Activated naive CD4-positive, alpha-beta T cell treated with anti-CD3 and anti-CD28 coated beads for 36 hours (primary cell): Measurements from ENCODE around the gene ADSS1. TPM values are rescaled to one million over a fixed set of nuclear protein-coding genes. Genes with fewer than 3 reads are reported as not detected.
A peak's percentile ranks its signal among the peaks of the same experiment; 100 is the strongest.

Experiments
- CTCF ChIA-PET: fragments of 350-600 bp; sonication (Branson Sonifier 250); formaldehyde crosslinking; loops from one replicate; lab custom pipeline; 2021; ENCODE audit warnings: antibody characterized with exemption; lab: Charles Lee
- DNase-seq: peaks from one replicate; pipeline ENCODE4 v3.0.0-alpha.2; 2020
- H3K27ac Mint-ChIP-seq: one replicate; pipeline ENCODE4 v1.8.0; 2021; ENCODE audit warnings: mild to moderate bottlenecking, mixed read lengths
- H3K27me3 Mint-ChIP-seq: one replicate; pipeline ENCODE4 v1.8.0; 2021; ENCODE audit warnings: low read depth, mixed read lengths
- H3K36me3 Mint-ChIP-seq: one replicate; pipeline ENCODE4 v1.8.0; 2021; ENCODE audit warnings: low read depth, mixed read lengths
- H3K4me1 Mint-ChIP-seq: one replicate; pipeline ENCODE4 v1.8.0; 2021; ENCODE audit warnings: low read depth, mixed read lengths
- H3K4me3 Mint-ChIP-seq: one replicate; pipeline ENCODE4 v1.8.0; 2021; ENCODE audit warnings: mild to moderate bottlenecking, moderate library complexity, mixed read lengths
- H3K9me3 Mint-ChIP-seq: one replicate; pipeline ENCODE4 v1.8.0; 2021; ENCODE audit warnings: mixed read lengths
- intact Hi-C: fragments of 100-400 bp; cut with micrococcal nuclease; formaldehyde crosslinking; loops from one replicate; pipeline ENCODE4 v1.15.1; 2023
- total RNA-seq, 2 experiments: library from RNA; stranded (reverse); gene quantifications; one replicate each; pipeline ENCODE4 v1.2.3, GENCODE V29; 2021

Gene ADSS1
- total RNA-seq, 2 experiments from 2014 or later, result 5.1 to 5.5 TPM

DNA sequence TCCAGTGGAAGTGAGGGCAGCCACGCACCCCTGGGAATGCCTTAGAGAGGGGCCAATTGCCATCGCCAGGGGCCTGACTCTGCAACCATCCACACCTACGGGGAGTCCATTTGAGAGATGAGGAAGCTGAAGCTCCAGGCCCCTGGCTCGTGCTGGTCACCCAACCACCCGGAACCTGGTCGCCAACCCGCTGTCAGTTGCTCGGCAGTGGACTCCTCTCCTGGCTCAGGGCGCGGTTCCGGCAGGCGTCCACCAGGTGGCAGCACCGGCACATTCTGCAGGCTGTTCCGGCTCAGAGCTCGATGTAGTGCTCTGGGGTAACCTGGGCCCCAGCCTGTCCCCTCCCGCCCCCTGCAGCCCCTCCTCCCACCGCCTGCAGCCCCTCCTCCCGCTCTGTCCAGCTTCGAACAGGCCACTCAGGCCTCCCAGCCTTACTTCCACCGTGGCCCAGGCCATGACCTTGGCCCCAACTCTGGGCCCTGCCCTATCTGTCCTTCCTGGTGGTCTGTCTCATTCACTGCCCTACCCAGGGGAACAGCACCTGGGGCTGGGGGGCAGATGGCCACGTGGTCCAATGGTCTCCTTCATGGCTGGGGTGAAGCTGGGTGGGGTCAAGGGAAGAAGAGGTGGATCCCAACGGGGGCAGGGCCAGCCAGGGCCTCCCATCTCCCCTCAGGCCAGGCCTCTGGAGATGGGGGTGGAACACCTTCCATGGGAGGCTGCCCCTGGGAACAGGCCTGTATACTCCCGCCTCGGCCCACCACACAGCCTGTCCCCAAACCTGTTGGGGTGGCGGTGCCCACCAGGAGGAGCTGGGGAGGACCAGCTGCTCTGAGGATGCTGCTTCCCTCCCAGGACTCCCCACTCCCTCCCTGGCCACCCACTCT is 44.7 kb downstream of the ADSS1 start:
- Mint-ChIP-seq H3K36me3 (peaks cover 18% of the 10 kb centered on the region), H3K27me3 (no peaks in the 10 kb centered on the region), H3K4me1 (peaks cover 7% of the 10 kb centered on the region), H3K27ac (peak overlapping the region; percentile 41), H3K9me3 (peaks cover 4% of the 10 kb centered on the region), H3K4me3 (no peak overlapping the region)
- CTCF ChIA-PET, result interaction anchor here (0.6 to 1.9 kb wide), 15 partner anchors 9 to 1308 kb away, joined by 3 to 34 read pairs (median 4); partner anchors contain the start of gene SIVA1
- intact Hi-C loops, result loop anchor here (1.0 to 2.0 kb wide), 4 partner anchors 16 to 102 kb away; partner anchors contain the start of gene ZBTB42
- DNase-seq, result peak; percentile 95

DNA sequence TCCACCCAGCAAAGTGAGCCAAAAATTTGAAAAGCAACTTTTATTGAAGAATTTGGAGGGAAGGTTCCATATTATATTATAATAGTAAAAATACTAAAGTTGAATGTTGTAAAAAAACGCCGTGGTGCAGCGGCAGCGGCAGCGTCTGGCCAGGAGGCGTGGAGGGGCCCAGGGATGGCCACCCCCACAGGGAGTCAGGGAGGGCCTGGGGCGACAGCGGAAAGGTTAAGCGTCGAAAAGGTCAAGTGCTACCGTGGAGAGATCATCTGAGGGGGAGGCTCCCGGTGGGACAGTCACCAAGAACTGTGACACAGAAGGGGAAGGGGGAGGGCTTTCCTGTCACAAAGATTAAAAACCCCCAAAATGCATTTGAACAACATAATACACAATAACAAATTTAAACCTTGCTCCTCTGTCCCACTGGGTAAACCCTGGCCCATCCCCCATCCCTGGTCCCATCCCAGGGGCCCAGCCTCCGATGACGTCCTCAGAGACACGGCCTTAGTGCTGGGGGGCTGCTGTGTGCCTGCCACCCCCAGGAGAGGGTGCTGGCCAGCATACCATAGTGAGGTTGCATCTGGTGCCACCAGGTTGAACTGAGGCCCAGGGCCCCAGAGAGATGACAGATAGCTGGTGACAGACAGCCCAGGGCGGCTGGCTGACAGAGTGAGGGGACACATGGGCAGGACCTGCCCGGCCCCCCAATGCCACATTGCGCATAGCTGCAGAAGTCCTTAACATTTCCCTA is 45.5 kb downstream of the ADSS1 start:
- CTCF ChIA-PET, result interaction anchor here (1.0 to 2.1 kb wide), 7 partner anchors 12 to 62 kb away, joined by 3 to 34 read pairs (median 4); no protein-coding TSS in a partner anchor
- H3K9me3 Mint-ChIP-seq, result peaks cover 4% of the 10 kb centered on the region
- H3K27ac Mint-ChIP-seq, result peak overlapping the region; percentile 41
- no peak for DNase-seq
- peaks cover 7% of the 10 kb centered on the region for H3K4me1 Mint-ChIP-seq
- H3K36me3 Mint-ChIP-seq, result peaks cover 18% of the 10 kb centered on the region
- H3K27me3 Mint-ChIP-seq, result no peaks in the 10 kb centered on the region
- intact Hi-C loops, result loop anchor here (2.0 kb wide), 1 partner anchor 31 kb away; the partner anchor contains the start of gene ZBTB42
- no peak overlapping the region for H3K4me3 Mint-ChIP-seq

DNA sequence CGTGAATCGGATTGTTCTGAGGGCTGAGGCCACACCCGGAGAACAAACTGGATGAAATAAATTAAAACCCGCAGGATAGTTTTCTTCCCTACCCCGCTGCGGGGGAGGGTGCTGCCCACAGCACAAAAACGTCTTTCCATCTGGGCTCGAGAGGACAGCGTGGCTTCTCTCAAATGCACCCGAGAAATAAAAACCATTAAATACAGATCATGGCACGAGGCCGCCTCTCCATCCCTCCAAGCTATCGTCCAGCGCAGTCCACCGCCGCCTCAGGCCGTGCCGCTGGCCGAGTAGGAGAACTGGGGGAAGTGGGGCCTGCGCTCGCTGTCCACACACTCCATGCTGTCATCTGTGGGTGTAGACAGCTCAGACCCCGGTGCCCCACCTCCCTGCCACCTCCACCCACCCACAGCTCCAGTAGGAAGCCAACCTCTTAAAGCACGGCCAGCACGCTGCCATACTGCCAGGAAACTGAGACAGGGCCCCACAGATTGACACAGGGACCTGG is 46.1 kb downstream of the ADSS1 start:
- intact Hi-C loops, result no loop called here
- H3K27me3 Mint-ChIP-seq, result no peaks in the 10 kb centered on the region
- CTCF ChIA-PET, result interaction anchor here (0.8 to 2.1 kb wide), 5 partner anchors 11 to 62 kb away, joined by 3 to 14 read pairs (median 3); partner anchors contain the start of gene SIVA1
- no peak overlapping the region for H3K27ac Mint-ChIP-seq
- H3K9me3 Mint-ChIP-seq, result peaks cover 4% of the 10 kb centered on the region
- H3K4me1 Mint-ChIP-seq, result peaks cover 7% of the 10 kb centered on the region
- peaks cover 18% of the 10 kb centered on the region for H3K36me3 Mint-ChIP-seq
- no peak overlapping the region for H3K4me3 Mint-ChIP-seq
- no peak for DNase-seq

DNA sequence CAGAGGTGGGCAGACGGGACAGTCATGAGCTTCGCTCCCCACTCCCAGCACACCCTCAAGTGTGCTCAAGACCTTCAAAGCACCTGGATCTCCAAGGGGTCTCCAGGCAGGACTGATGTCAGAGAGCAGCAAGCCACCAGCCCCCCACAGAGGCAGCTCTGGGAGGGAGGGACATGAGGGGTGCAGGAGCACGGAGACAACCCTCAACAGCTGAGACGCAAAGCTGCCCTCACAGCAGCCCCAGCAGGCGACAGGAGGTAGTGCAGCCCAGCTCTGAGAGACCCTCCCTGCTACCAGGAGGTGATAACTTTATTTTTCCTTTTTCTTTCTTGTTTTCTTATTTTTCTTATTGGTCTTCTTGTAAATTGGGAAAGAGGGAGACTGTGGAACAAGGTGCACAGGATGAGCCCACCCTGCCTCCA is 46.8 kb downstream of the ADSS1 start:
- CTCF ChIA-PET, result interaction anchor here (0.8 to 2.1 kb wide), 5 partner anchors 10 to 61 kb away, joined by 3 to 14 read pairs (median 3); partner anchors contain the start of gene SIVA1
- no peak overlapping the region for H3K4me3 Mint-ChIP-seq
- H3K9me3 Mint-ChIP-seq, result peaks cover 4% of the 10 kb centered on the region
- H3K27ac Mint-ChIP-seq, result no peak overlapping the region
- no peak for DNase-seq
- H3K4me1 Mint-ChIP-seq, result peaks cover 7% of the 10 kb centered on the region
- no peaks in the 10 kb centered on the region for H3K27me3 Mint-ChIP-seq
- peaks cover 18% of the 10 kb centered on the region for H3K36me3 Mint-ChIP-seq
- intact Hi-C loops, result no loop called here

DNA sequence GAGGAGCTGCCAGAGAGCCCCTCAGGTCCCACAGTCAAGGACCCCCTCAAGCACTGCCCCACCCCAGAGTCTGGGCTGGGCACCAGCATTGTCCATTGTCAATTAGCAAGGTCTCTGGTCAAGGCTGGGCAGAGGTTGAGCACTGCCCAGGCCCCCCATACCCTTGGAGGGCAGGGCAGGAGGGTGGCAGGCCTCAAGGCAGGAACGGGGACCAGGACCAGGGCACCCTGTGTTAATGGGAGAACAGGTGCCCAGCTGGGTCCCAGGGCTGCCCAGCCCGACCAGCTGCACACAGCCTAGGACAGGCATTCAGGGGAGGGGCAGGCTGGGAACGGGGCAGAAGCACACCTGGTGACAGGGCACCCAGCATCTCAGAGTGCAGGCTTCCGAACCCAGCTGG is 47.3 kb downstream of the ADSS1 start:
- Mint-ChIP-seq H3K36me3 (peaks cover 19% of the 10 kb centered on the region), H3K9me3 (peaks cover 4% of the 10 kb centered on the region), H3K27me3 (no peaks in the 10 kb centered on the region), H3K4me1 (peaks cover 7% of the 10 kb centered on the region), H3K4me3 (no peak overlapping the region), H3K27ac (no peak overlapping the region)
- intact Hi-C loops, result no loop called here
- CTCF ChIA-PET, result interaction anchor here (1.6 to 2.1 kb wide), 2 partner anchors 10 to 55 kb away, joined by 3 to 14 read pairs; no protein-coding TSS in a partner anchor
- no peak for DNase-seq

DNA sequence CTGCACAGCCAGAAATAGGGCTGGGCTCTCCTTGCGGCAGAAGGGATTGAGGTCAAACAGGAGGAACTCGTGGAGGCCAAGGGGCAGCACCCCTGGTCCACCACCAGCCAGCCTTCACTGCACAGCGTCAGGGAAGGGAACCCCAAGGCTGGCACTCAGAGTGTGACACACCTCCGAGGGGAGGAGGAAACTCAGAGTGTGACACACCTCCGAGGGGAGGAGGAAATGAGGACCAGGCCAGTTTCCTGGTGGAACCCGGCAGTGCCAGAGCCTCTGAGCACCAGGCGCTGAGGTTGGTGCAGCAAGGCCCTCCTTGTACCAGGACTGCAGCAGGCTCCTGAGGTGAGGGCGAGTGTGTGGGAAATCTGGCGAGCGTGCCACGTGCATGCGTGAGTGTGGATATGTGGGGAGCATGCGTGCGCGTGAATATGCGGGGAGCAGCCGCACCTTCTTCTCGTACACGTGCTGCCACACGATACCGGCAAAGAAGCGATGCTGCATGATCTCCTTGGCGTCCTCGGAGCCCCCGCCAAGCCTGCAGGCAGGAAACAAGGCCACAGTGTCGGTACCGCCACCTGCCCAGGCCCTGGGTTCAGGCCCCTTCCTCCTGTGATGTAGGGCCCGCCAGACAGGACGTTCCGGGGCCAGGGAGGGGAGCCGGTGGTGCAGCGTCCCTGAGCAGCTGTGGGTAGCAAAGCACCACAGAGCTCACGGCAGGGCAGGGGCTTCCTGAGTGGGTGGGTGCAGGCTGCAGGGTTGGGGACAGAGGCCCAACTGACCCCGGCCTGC is 48.1 kb downstream of the ADSS1 start:
- no peak overlapping the region for H3K4me3 Mint-ChIP-seq
- no peak for DNase-seq
- CTCF ChIA-PET, result interaction anchor here (2.1 kb wide), 1 partner anchor 54 kb away, joined by 14 read pairs; no protein-coding TSS in a partner anchor
- intact Hi-C loops, result no loop called here
- peaks cover 4% of the 10 kb centered on the region for H3K9me3 Mint-ChIP-seq
- H3K27me3 Mint-ChIP-seq, result no peaks in the 10 kb centered on the region
- peaks cover 7% of the 10 kb centered on the region for H3K4me1 Mint-ChIP-seq
- H3K27ac Mint-ChIP-seq, result no peak overlapping the region
- peaks cover 20% of the 10 kb centered on the region for H3K36me3 Mint-ChIP-seq

DNA sequence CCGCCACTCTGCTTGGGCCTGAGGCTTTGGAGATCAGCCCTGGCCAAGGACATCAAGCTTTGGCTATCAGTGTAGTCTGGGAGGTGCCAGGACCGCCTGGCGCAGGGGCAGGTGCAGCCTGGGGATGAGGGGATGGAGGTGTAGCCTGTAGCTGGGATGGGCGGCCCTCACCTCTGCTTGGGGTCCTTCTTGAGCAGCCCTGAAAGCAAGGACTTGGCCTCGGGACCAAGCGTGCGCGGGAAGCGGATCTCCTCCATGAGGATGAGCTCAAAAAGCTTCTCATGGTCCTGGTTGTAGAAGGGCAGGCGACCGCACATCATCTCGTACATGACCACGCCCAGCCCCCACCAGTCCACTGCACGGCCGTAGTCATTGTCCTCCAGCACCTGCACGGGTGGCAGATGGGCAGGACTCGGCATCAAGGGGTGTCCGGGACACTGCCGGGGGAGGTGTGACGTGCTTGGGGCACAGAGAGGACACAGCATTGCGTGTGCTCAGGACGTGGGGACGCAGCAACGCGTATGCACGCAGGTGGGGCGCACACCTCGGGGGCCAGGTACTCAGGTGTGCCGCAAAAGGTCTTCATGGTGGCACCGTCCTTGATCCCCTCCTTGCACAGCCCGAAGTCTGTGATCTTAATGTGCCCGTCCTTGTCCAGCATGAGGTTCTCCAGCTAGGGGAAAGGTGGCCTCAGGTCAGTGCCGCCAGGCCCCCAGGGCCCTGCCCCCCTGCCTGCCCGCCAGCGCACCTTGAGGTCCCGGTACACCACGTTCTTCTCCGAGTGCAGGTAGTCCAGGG is 48.9 kb downstream of the ADSS1 start:
- H3K4me1 Mint-ChIP-seq, result peaks cover 7% of the 10 kb centered on the region
- CTCF ChIA-PET, result no interaction called here
- peaks cover 22% of the 10 kb centered on the region for H3K36me3 Mint-ChIP-seq
- no peak overlapping the region for H3K4me3 Mint-ChIP-seq
- DNase-seq, result no peak
- intact Hi-C loops, result no loop called here
- H3K27ac Mint-ChIP-seq, result no peak overlapping the region
- no peaks in the 10 kb centered on the region for H3K27me3 Mint-ChIP-seq
- H3K9me3 Mint-ChIP-seq, result peaks cover 4% of the 10 kb centered on the region

DNA sequence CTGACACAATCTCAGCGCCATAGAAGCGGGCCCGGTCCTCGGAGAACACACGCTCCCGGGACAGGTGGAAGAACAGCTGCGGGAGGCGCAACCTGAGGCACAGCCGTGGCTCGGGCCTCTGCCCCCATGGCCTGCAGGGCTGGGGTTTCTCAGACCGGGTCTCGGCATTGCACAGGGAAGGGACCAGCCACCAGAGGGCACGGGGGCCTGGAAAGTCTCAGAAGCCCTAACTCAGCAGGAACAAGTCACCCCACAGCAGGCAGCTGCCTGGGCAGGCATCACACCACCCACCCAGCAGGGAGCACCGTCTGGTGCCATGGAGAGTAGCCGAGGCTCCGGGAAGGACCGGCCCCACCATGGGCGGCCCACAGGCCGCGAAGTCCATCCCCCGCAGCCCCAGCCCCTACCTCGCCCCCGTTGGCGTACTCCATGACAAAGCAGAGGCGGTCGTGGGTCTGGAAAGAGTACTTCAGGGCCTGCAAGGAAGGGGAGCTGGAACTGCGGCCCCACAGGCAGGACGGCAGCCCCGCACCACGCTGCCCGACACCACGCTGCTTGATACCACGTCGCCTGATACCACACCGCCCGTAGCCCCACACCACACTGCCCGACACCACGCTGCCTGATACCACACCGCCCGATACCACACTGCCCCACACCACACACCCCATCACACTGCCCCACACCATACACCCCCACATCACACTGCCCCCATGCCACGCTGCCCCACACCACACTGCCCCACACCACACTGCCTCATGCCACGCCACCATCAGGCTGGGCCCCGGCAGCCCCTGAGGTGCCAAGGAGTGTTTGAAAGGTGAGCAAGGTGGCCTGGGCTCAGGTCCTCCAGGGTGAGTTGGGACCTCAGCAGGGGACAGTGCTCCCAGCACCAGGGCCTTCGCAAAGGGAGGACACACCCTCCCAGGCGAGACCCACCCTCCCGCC is 49.8 kb downstream of the ADSS1 start:
- H3K4me1 Mint-ChIP-seq, result peaks cover 6% of the 10 kb centered on the region
- CTCF ChIA-PET, result interaction anchor here (0.6 kb wide), 1 partner anchor 15 kb away, joined by 3 read pairs; no protein-coding TSS in a partner anchor
- peaks cover 22% of the 10 kb centered on the region for H3K36me3 Mint-ChIP-seq
- DNase-seq, result no peak
- no peaks in the 10 kb centered on the region for H3K27me3 Mint-ChIP-seq
- intact Hi-C loops, result no loop called here
- H3K4me3 Mint-ChIP-seq, result no peak overlapping the region
- H3K27ac Mint-ChIP-seq, result no peak overlapping the region
- H3K9me3 Mint-ChIP-seq, result peaks cover 4% of the 10 kb centered on the region

DNA sequence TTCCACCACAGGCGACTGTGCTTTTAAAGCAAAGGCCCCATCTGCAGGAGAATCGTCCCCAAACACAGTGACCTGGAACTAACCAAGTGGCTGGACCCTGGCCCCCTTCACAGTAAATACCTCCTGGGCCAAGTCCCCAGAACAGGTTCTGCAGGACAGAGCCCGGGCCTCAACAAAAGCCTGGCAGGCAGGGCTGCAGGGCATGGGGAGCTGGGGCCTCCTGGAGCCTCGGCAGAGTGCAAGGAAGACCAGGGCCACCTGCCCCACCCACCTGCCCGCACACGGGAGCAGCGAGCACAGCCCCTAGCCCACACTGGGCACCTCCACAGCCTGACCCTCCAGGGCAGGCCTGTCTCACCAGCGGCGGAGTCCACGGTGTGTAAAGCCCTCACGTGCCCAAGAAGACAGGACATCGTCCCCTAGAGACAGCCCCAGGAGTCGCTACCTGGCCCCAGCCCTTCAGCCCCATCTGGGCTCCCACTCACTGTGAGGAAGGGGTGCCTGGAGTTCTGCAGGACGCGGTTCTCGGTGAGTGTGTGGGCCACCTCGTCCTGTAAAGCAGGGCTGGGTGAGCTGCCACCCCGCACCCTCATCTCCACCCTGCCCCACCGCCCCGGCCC is 50.5 kb downstream of the ADSS1 start:
- intact Hi-C loops, result no loop called here
- DNase-seq, result no peak
- Mint-ChIP-seq H3K9me3 (peaks cover 4% of the 10 kb centered on the region), H3K27me3 (no peaks in the 10 kb centered on the region), H3K4me1 (peaks cover 1% of the 10 kb centered on the region), H3K27ac (no peak overlapping the region), H3K36me3 (peaks cover 20% of the 10 kb centered on the region), H3K4me3 (no peak overlapping the region)
- CTCF ChIA-PET, result interaction anchor here (0.6 kb wide), 1 partner anchor 15 kb away, joined by 3 read pairs; no protein-coding TSS in a partner anchor

DNA sequence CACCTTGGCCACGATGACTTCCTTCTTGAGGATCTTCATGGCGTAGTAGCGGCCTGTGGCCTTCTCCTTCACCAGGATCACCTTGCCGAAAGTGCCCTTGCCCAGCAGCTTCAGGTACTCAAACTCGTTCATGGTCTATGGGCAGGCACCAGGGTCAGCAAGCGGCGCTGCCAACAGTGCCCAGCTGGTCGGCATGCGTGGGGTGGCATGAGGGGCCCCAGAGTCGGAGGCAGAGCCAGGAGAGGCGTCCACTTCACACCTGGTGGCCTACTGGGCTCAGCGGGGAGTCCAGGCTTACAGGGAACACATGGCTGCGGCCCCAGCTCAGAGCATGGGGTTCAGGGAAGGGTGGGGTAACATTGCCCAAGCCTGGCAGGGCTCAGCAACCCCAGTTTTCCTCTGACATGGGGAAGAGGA is 51.1 kb downstream of the ADSS1 start:
- DNase-seq, result no peak
- peaks cover 20% of the 10 kb centered on the region for H3K36me3 Mint-ChIP-seq
- H3K27ac Mint-ChIP-seq, result no peak overlapping the region
- peaks cover 4% of the 10 kb centered on the region for H3K9me3 Mint-ChIP-seq
- no peaks in the 10 kb centered on the region for H3K4me1 Mint-ChIP-seq
- intact Hi-C loops, result no loop called here
- H3K4me3 Mint-ChIP-seq, result no peak overlapping the region
- H3K27me3 Mint-ChIP-seq, result no peaks in the 10 kb centered on the region
- CTCF ChIA-PET, result no interaction called here
